NCI-H2029 treated with DMSO at 0.1 percent for 48 hours (cell line): ENCODE results near the gene LUC7L3.

ENCODE experiments used
- DNase-seq: peaks from one replicate; lab custom pipeline; 2025; lab: John Stamatoyannopoulos, UW

Gene LUC7L3

DNA sequence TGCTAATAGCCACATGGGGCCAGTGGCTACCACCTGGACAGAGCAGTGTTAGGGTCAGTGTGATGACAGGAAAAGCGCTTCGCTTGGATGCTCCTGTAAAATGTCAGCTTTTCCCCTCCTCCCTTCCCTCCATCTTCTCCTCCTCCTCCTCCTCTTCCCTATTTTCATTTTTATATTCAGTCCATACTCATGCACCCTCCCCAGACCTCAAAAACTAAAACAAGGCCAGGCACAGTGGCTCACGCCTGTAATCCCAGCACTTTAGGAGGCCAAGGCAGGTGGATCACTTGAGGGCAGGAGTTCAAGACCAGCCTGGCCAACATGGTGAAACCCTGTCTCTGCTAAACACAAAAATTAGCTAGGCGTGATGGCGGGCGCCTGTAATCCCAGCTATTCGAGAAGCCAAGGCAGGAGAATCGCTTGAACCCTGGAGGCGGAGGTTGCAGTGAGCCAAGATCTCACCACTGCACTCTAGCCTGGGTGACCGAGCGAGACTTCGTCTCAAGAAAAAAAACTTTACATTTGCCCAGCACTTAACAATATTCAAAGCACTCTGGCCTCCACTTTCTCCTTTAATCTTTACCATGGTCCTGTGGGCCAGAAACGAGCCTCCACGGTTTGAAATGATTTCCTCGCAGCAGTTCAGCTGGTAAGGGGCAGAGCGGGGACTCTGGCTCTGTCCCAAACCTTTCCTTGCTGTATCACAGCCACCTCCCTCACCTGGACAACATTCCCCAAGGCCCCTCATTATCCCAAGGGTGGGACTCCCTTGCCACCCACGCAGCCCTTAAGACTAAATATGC, 33.5 kb upstream of the LUC7L3 start:
- no peak for DNase-seq

DNA sequence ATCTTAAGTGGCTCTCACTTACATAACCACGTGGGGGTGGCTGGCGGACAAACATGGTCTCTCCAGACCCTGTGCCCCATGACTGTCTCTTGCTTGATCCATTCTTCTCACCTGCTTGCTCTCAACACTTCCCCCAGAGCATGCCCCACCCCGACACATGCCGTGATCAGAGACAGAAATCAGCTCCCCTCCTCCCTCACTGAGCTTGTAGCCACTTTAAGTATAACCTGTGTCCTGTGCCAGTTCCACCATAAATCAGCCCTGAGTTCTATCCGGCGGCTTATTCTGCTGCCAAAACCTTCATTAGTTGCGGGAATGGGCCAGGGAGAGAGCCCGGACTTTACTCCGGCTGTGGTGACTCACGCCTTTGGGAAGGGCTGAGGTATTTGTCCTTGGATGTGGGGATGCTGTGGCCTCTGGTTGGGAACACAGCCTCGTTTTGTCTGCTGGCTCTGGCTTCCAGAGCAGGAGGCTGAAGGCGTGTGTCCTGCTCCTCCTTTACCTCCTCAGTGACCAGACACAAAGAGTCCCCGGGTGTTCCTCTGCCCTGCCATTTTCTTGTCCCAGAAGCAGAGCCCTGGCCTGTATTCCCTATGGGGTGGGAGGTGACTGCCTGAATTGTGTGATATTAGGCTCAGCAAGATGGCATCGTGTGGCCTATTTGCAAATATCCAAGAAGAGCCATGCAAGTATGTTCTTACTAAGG, 32.8 kb upstream of the LUC7L3 start:
- DNase-seq, result no peak

DNA sequence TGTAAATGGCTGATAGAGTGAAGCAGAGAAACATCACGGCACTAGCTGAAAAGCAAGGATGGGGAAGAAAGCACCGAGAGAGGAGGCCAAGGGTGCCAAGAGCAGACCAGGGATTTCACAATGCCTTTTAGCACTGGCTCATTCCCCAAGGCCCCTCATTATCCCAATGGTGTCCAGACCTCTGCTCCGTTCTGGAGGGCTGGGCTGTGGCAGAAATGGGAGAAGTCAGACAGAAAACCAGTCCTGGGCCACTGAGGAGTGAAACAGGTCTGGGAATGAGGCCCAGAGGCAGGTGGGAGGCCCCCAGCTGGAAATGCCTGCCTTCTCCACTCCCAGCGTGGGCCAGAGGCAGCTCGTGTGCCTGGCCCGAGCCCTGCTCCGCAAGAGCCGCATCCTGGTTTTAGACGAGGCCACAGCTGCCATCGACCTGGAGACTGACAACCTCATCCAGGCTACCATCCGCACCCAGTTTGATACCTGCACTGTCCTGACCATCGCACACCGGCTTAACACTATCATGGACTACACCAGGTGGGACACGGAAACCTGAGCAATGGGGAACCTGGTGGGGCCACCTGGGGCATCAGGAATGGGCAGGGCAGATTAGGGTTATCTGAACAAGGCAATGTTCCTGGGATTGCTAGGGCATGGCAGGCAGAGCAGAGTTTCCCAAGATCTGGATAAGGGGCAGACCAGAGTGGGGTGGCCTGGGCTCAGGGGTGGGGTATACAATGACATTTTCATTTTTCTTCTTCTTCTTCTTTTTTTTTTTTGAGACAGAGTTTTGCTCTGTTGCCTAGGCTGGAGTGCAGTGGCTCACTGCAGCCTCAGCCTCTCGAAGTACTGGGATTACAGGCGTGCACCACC, 32.0 kb upstream of the LUC7L3 start:
- DNase-seq, result no peak

DNA sequence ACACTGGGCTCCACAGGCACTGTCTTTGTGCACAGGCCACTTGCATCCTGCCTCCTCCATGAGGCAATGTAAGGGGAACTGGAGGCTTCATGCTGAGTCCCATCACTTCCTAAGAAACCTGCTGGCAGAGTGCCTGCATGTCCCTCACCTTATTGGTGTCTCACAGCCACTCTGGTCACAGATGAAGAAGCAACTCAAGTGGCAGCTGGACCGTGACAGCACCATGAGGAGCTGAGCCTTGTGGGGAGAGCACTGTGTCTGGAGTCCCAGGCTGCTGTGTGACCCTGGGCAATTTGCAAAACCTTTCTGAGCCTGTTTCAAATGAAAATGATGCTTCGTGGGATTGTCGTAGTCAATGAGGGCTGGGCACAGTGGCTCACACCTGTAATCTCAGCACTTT, 31.2 kb upstream of the LUC7L3 start:
- no peak for DNase-seq

DNA sequence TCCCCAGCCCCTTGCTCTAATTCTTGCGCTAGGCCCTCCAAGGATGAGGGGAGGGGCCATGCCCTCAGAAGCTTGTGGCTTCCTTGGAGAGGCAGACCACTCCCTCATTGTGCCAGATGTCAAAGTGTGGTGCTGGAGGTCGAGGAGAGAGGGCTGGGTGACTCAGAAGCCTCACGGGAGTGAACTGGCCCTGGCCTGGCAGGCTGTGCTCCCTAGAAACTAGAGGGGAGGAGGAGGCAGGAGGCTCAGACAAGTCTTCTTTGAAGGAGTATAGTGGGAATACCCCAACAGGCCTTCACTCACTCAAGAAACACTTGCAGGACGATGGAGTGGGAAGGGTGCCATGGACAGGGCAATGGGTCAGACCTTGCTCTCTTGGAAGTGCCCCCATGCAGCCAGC, 30.2 kb upstream of the LUC7L3 start:
- DNase-seq, result no peak

DNA sequence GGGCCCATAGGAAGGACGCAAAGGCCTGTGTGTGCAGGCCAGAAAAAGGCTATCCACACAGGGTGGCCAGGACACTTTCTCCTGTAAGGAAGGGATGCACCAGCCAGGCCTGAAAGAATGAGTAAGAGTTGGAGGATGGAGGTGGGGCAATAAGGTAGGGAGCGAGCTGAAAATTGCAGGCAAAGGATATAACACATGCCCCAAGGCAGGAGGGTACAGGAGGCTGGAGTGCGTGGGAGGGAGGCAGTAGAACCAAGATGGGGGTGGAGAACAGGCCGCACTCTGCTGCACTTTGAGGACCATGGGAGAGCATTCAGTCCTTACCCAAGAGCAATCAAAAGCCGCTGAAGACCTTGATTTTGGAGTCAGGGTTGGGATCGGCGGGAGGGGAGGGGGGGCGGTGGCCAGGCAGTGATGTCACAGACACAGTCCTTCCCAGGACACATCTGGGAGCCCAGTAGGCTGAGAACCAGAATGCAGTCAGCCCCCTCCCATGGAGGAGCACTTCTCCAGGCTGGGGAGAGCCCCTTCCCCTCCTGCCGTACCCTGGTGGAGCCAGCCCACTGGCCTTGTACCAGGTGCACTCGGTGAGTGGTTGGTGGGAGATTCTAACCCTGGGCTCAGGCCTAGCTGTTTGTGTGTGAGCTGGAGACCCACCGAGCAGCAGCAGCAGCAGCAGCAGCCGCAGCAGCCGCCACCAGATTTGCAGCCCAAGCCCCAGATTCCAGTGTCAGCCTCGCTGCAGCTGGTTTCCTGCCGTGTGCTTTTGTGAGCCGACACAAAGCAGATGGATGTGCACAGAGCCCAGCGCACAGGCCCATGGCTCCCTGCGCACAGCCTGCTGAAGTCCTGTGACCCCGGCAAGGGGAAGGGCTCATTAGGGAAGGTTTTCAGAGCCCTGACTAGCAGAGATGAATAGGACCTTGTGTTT, 29.2 kb upstream of the LUC7L3 start:
- DNase-seq, result no peak

DNA sequence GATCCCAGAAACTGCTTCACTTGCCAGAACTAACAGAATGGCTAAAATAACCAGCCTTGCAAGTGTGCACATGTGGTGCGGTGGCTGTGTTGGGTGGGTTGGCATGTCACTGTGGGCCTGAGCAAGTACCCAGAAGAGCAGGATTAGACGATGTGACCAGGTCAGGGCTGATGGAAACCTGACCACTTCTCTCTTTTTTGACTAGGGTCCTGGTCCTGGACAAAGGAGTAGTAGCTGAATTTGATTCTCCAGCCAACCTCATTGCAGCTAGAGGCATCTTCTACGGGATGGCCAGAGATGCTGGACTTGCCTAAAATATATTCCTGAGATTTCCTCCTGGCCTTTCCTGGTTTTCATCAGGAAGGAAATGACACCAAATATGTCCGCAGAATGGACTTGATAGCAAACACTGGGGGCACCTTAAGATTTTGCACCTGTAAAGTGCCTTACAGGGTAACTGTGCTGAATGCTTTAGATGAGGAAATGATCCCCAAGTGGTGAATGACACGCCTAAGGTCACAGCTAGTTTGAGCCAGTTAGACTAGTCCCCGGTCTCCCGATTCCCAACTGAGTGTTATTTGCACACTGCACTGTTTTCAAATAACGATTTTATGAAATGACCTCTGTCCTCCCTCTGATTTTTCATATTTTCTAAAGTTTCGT, 28.4 kb upstream of the LUC7L3 start:
- no peak for DNase-seq

DNA sequence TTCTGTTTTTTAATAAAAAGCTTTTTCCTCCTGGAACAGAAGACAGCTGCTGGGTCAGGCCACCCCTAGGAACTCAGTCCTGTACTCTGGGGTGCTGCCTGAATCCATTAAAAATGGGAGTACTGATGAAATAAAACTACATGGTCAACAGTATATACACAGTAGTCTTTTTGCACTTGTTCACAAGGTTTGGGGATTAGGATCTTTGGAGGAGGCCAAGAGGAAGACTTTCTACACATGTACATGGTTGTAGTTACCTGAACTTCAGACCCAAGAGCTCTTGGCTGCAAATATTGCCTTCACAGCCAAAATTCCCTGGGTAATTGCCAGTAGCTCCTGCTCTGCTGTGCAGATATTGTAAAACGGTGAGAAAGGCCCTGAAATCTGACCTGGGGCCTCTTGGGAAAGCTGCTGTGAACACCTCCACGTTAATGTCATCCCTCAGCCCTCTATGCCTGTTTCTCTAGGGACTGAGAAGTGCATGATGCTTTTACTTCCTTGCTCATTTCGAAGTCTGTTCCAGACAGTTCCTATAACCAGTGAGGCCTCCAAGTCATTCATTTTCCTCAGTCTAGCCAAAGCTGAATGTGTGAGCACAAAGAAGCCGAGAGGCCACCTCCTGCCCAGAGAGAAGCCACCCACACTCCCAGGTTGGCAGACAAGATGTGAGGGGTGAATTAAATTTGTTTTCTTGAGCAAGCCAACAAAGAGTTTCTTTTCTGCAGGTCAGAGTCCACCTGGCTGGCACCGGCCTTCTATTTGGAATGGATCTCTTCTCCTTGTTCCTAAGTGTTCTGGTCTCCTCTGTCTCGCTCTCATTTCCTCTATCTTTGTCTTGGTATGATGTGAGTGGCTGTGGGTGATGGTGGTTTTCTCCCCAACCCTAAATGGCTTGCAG, 27.6 kb upstream of the LUC7L3 start:
- peak; percentile 26 for DNase-seq

DNA sequence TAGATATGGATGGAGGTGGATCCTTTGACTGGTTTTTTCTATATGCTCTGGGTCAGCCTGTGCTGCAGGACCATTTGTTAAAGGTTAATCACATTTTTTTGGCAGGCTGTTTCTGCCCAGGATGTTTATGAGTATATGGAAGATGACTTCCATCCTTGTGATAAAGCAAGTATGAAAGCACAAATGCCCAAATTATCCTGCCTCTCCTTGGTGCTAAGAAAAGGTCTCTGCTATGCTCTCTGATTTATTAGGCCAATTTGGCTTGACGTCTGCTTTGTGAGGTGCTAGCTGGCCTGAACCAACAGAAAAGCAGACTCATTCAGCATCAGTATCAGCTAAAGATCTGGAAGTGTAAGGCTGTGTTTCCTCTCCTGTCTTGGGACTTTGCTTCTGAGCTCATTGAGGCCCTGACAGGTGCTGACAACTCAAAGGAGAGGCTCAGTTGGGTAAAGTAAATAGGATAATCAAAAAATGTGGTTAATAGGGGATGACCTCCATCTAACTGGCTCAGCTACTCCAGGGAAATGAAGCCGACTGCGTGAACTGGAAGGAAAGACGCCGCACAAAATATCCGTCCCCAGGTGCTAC, 26.9 kb upstream of the LUC7L3 start:
- no peak for DNase-seq

DNA sequence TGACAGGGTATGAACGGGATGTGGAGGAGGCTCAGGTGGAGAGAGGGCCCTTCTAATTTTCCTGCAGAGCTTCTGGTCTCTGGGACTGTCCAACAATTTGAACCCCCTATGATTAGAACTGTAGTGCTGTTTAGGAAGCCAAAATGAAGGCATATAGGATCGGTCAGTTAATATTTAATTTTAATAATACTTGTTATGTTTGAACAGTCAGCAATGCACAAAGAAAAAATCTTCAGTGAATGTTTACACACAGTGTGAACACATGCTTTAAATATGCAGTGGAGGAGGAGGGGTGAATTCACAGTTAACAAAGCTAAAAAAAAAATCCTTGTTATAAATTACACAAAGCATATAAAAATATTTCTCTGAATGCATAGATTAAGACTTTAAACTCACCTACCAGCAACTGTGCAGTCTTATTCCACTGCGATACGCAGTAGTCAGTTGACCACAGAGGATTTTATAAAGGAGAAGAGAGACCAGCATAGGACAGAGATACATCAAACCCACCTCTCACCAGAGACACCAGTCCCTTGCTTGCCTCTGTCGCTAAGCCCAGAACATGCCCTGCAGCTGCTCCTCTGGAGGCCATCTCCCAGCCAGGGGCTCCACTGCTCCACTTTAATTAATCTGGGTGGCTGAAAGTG, 26.2 kb upstream of the LUC7L3 start:
- DNase-seq, result no peak

DNA sequence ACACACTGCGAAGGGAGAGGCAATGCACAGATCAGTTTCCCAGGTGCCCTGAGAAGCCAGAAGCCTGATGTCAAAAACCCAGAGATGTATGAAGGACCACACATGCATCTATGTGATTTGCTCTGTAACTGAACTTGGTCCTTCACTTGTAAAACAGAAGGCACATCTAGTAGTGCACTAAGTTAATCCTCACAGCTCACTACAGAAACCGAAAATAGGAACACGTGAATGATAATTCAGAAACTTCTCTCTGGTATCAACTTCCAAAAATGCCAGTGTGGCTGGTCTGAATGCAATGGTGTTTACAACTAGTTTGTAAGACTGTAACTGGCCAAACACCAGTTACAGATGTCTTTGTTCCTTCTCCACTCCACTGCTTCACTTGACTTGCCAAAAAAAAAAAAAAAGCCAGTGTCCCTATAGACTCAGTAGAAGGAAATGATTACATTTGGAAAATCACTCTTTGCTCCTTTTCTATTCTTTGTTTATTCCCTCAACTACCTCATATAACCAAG, 23.0 kb upstream of the LUC7L3 start:
- DNase-seq, result no peak

DNA sequence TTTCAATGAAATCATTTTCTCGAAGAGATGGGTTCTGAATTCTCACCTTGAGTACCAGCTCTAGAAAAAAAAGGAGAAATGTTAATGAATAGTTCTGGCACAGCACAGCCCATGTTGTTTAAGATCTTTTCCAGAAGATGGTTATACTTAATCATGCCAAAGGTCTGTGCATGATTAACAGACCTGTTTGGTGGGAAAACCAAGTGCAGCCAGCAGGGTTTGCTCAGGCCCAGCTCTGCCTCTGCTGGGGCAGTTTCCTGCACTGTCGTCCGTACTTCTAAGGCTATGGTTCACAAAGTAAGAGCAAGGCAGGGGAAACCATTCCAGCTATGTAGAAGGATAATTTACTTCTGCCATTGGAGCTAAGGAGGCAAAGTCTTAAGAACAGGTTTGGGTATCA, 22.3 kb upstream of the LUC7L3 start:
- DNase-seq, result no peak

DNA sequence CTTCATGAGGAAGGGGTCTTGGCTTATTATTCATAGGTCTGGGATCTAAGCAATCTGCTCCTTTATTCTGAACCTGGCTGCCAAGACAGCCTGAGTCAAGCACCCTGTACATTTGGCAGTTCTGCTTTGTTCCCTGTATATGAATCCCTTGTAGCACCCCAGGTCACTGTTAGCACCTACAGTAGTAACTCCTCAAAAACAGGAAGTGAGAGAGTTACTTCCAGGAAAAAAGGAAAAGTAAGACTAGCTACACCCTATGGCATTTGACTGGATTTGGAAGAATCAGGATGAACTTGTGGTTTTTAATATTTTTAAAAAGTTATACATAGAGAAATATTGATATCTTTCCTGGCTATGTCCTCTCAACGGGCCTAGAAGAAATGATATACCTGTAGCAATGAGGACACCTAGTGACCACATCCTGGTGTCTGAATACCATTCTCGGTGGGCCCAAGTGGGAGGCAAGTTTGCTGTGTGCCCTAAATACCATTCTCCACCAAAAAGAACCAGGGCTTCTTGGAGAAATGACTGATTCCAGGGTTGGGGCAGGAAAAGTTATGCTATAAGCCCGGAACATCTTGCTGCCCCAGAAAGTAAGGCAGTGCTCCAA, 21.6 kb upstream of the LUC7L3 start:
- DNase-seq, result no peak

DNA sequence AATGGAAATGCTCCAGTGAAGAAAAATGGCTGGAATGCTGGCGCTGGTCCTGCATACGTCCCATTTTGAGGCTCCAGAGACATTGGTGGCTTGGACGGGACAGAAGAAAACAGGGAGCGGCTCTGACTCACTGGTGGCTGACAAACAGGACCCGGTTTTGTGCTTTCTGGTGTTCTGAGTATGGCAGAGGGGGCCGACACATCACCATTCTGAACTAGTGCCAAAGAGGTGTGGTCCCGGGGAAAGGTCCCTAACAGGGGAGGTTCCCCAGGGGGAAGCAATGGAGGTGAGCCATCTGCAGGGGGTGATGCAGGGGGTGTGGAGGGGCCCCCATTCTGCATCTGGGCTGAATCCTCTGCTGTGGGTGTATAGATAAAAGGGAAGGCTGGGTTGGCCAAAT, 20.0 kb upstream of the LUC7L3 start:
- DNase-seq, result no peak

DNA sequence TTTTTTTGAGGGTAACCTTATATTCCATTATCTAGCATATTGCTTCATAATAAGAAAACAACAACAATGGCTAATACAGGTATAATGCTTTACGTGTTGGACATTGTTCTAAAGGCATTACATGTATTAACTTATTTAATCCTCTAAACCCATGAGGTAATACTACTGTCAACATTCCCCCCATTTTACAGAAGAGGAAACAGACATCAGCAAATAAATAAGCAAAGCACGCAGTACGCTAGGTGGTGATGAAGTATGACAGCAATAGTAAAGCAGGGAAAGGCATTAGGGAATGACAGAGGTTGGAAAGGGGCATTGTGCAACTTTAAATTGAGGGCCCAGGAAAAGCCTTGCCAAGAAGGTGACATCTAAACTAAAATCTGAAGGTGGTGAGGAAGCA, 16.2 kb upstream of the LUC7L3 start:
- DNase-seq, result no peak

DNA sequence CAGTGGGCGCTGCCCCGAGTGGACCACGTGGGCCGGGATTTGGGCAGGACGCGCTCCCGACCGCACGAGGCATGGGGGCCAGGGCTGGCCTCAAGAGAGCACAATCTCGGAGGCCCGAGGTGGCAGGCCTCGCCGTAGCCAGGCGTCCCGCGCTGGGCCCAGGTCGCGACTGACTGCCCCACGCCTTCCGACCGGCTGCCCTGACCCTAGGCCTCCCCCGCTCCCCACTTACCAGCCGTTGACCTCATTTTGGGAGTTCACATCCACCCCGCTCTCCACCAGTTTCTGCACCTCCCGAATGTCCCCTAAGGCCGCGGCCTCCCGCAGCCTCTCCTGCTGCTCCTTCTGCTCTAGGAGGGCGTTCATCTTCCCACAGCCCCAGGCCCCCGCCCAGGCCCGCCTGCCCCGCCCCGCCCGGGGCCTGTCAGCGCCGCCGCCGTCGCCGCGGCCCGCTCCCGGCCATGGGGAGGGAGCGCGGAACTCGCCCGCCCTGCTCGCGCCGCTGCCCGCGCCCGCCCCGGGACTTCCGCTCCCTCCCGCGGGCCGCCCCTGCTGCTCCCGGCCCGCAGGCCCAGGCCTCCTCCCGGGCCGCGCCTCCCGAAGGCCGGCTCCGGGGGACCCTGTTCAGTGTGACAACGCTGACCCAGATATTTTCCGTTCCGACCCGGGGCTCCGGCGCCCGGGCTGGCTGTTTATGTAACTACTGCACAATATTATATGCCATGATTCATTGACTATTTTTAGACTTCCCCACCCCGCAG, 11.9 kb upstream of the LUC7L3 start, which contains the start of gene ANKRD40:
TSS of gene ANKRD40 (minus strand) at position 626 of the 761 bp plus-strand sequence. CDS start at position 366, 260 bp downstream.
- DNase-seq, result peak; percentile 61
